GM13977 (cell line): ENCODE measurements around the gene FBXO17.
A peak's percentile ranks its signal among the peaks of the same experiment; 100 is the strongest.
"Not testable (repeated sequence)": the region's sequence is repeated elsewhere in the genome, so short reads cannot be mapped to it uniquely, and the experiment has no call there.

Experiments
- DNase-seq: peaks from one replicate; pipeline ENCODE4 v3.0.0; 2012; ENCODE audit warnings: low spot score
- in situ Hi-C: fragments of 300-500 bp; cut with MboI; formaldehyde crosslinking; loops from one replicate; pipeline ENCODE4 v1.12.0; 2022; ENCODE audit warnings: low sequenced_read_pairs, low pct_unique_long_range_greater_than_20kb, mixed read lengths, inconsistent platforms; ENCODE audit not compliant: unreplicated experiment
- TF ChIP-seq, protein P1 (sequence below): IDR thresholded peaks from 2 replicates; pipeline ENCODE4 v1.5.1; 2012; ENCODE audit warnings: mild to moderate bottlenecking, control low read depth; ENCODE audit not compliant: insufficient read depth; ENCODE audit errors: extremely low read depth, missing control alignments

The FBXO17 gene

DNA sequence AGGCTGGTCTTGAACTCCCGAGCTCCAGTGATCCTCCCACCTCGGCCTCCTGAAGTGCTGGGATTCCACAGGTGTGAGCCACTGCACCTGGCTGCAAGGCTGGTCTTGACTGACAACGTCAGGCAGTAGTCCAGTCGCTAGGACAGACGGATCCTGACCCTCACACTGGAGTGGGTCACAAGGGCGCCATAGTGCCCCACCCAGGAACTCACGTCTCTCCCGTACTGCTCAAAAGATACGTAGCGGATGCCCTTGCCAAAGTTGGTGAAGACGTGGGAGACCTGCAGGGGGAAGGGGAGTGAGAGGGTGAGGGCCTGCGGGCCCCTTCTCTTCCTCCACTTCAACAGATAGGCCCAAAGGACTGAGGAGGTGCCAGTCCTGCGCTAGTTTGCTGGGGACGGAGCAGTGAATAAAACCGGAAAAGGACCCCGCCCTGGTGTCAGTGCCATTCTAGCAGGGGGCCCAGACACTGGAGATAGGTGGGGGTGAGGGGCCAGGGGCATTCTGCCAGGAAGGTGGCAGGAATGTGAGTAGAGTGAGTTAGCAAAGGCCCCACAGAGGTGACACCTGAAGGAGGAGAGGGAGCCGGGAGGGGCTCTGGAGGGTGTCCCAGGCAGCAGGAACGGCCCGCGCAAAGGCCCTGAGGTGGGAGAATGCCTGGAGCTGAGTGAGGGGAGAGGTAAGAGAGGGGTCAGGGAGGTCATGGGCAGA, 32.9 kb downstream of the FBXO17 start:
- DNase-seq: peak; percentile 5
- TF ChIP-seq, protein P1, sequence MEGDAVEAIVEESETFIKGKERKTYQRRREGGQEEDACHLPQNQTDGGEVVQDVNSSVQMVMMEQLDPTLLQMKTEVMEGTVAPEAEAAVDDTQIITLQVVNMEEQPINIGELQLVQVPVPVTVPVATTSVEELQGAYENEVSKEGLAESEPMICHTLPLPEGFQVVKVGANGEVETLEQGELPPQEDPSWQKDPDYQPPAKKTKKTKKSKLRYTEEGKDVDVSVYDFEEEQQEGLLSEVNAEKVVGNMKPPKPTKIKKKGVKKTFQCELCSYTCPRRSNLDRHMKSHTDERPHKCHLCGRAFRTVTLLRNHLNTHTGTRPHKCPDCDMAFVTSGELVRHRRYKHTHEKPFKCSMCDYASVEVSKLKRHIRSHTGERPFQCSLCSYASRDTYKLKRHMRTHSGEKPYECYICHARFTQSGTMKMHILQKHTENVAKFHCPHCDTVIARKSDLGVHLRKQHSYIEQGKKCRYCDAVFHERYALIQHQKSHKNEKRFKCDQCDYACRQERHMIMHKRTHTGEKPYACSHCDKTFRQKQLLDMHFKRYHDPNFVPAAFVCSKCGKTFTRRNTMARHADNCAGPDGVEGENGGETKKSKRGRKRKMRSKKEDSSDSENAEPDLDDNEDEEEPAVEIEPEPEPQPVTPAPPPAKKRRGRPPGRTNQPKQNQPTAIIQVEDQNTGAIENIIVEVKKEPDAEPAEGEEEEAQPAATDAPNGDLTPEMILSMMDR: no peak
- in situ Hi-C loops: loop anchor here (25.0 kb wide), 1 partner anchor 530 kb away; the partner anchor contains the start of gene FAM98C

DNA sequence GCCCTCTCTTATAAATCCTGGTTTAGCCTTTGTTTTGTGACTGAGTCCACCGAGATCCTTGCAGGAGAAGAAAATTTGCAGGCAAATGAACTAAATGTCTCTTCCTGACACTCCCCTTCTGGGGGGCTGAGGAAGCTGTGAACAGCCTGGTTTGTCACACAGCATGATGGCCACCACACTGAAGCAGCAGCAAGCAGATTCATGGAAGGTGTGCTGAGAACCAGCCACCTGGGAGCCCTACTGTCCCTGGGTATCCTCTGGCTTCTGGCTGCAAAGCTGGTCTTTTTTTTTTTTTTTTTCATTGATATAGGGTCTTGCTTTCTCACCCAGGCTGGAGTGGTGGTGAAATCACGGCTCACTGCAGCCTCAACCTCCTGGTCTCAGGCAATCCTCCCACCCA, 33.6 kb downstream of the FBXO17 start:
- TF ChIP-seq, protein P1: no peak
- no peak for DNase-seq
- in situ Hi-C loops: loop anchor here (25.0 kb wide), 1 partner anchor 530 kb away; the partner anchor contains the start of gene FAM98C

DNA sequence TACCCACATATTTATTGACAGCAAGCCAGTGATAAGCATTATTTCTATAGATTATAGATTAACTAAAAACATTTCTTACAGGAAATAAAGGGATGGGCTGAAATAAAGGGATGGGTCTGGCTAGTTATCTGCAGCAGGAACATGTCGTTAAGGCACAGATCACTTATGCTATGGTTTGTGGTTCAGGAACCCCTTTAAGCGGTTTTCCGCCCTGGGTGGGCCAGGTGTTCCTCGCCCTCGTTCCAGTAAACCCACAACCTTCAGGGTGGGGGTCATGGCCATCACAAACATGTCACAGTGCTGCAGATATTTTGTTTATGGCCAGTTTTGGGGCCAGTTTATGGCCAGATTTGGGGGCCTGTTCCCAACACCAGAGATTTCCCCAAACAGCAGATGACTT, 34.1 kb downstream of the FBXO17 start:
- in situ Hi-C loops: loop anchor here (25.0 kb wide), 1 partner anchor 529 kb away; the partner anchor contains the start of gene FAM98C

DNA sequence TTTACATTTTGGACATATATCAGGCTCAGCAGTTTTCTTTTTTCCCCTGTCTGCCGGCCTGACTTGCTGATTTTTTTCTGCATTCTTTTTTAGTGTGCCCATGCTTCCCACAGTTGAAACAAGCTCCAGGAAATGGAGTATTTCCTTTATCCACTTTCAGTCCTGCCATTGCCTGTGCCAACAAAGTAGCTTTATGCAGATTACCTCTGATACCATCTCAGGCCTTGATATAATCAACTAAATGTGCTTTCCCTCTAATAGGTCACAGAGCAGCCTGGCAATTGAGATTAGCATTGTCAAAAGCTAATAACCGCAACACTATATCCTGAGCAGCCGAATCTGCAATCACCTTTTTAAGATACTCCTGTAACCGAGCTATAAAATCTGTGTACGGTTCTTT, 35.6 kb downstream of the FBXO17 start:
- no peak for DNase-seq
- in situ Hi-C loops: loop anchor here (25.0 kb wide), 1 partner anchor 528 kb away; the partner anchor contains the start of gene FAM98C
- TF ChIP-seq, protein P1: no peak

More for the DNA sequence above, 34.1 kb downstream of the FBXO17 start:
- not testable (repeated sequence) for DNase-seq

DNA sequence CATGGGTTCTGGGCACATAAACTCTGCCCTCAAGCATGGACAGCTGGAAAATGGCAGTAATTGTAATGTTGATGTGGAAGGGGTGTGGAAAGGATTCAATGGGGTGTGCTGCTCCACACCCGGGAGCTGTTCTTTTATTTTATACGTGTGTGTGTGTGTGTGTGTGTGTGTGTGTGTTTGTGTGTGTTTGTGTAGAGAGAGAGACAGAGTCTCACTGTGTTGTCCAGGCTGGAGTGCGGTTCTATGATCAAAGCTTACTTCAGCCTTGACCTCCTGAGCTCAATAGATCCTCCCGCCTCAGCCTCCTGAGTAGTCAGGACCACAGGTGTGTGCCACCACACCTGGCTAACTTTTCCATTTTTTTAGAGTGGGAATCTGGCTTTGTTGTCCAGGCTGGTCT, 42.0 kb downstream of the FBXO17 start:
- TF ChIP-seq, protein P1: no peak
- in situ Hi-C loops: loop anchor here (25.0 kb wide), 1 partner anchor 521 kb away; the partner anchor contains the start of gene FAM98C
- no peak for DNase-seq

DNA sequence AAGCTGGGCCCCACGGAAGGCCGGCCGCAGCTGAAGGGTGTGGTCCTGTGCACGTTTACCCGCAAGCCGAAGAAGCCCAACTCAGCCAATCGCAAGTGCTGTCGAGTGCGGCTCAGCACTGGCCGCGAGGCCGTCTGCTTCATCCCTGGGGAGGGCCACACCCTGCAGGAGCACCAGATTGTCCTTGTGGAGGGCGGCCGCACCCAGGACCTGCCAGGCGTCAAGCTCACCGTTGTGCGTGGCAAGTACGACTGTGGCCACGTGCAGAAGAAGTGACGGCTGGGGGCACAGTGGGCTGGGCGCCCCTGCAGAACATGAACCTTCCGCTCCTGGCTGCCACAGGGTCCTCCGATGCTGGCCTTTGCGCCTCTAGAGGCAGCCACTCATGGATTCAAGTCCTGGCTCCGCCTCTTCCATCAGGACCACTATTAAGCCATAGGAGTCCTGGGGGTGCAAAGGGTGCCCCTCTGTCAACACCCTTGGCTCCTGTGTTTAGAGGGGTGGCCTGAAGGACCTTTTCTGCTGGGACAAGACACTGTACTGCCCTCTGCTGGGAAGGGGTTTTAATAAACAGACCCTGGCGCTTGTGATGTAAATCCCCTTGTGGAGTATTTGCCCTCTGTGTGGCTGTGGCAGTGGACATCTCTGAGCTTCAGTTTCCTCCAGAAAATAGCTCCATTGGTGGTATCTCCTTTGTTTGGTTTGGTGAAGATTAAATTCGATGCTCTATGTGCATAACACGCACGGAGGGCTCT, 42.9 kb downstream of the FBXO17 start:
- TF ChIP-seq, protein P1: peak; percentile 52
- peak; percentile 52 for DNase-seq
- in situ Hi-C loops: loop anchor here (25.0 kb wide), 1 partner anchor 520 kb away; the partner anchor contains the start of gene FAM98C

DNA sequence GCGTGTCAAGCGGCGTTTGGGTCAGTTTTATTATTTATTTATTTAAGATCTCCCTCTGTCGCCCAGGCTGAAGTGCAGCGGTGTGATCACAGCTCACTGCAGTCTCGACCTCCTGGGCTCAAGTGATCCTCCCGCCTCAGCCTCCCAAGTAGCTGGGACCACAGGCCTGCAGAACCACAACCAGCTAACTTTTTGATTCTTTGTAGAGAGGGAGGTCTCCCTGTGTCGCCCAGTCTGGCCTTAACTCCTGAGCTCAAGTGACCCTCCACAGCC, 44.1 kb downstream of the FBXO17 start:
- no peak for DNase-seq
- in situ Hi-C loops: loop anchor here (25.0 kb wide), 1 partner anchor 519 kb away; the partner anchor contains the start of gene FAM98C
- TF ChIP-seq, protein P1: no peak
